Measurements from ENCODE around the gene MCM3AP.

MCM3AP gene

GRCh38 chr21:46274797-46275390, 10.5 kb downstream of the MCM3AP start:
- no peak for DNase-seq (ENCODE audit: low read depth in 1 of 2, low spot score in 1 of 2)

GRCh38 chr21:46273341-46273740, 12.1 kb downstream of the MCM3AP start:
- no peak for DNase-seq (ENCODE audit: low read depth in 1 of 2, low spot score in 1 of 2)

- DNase-seq (ENCODE audit: low read depth in 1 of 2, low spot score in 1 of 2), result no peak
These were observed 15.9 kb downstream of the MCM3AP start for GRCh38 chr21:46269466-46269865.

- DNase-seq (ENCODE audit: low read depth in 1 of 2, low spot score in 1 of 2), result no peak
These were observed 17.0 kb downstream of the MCM3AP start for GRCh38 chr21:46268371-46268770.

- no peak for DNase-seq (ENCODE audit: low read depth in 1 of 2, low spot score in 1 of 2)
These were observed 18.5 kb downstream of the MCM3AP start for GRCh38 chr21:46266946-46267345.

GRCh38 chr21:46265736-46266525, 19.5 kb downstream of the MCM3AP start:
- DNase-seq (ENCODE audit: low read depth in 1 of 2, low spot score in 1 of 2), result no peak

- DNase-seq (ENCODE audit: low read depth in 1 of 2, low spot score in 1 of 2), result no peak
These were observed 20.7 kb downstream of the MCM3AP start for GRCh38 chr21:46264690-46265144.

GRCh38 chr21:46264046-46264689, 21.2 kb downstream of the MCM3AP start:
- DNase-seq (ENCODE audit: low read depth in 1 of 2, low spot score in 1 of 2), result no peak

- DNase-seq (ENCODE audit: low read depth in 1 of 2, low spot score in 1 of 2), result no peak
These were observed 28.9 kb downstream of the MCM3AP start for GRCh38 chr21:46256501-46256994.

- DNase-seq (ENCODE audit: low read depth in 1 of 2, low spot score in 1 of 2), result no peak
These were observed 29.6 kb downstream of the MCM3AP start for GRCh38 chr21:46255758-46256337.

GRCh38 chr21:46255166-46255565, 30.2 kb downstream of the MCM3AP start:
- DNase-seq (ENCODE audit: low read depth in 1 of 2, low spot score in 1 of 2), result no peak

GRCh38 chr21:46254208-46254975, 31.0 kb downstream of the MCM3AP start:
- no peak for DNase-seq (ENCODE audit: low read depth in 1 of 2, low spot score in 1 of 2)

- DNase-seq (ENCODE audit: low read depth in 1 of 2, low spot score in 1 of 2), result peak in 1 of 2 donors; percentile 41
These were observed 31.7 kb downstream of the MCM3AP start for GRCh38 chr21:46253610-46254124.

- no peak for DNase-seq (ENCODE audit: low read depth in 1 of 2, low spot score in 1 of 2)
These were observed 32.6 kb downstream of the MCM3AP start for GRCh38 chr21:46252840-46253239.

GRCh38 chr21:46250146-46250725, 35.2 kb downstream of the MCM3AP start:
- no peak for DNase-seq (ENCODE audit: low read depth in 1 of 2, low spot score in 1 of 2)

GRCh38 chr21:46248827-46249226, 36.6 kb downstream of the MCM3AP start:
- DNase-seq (ENCODE audit: low read depth in 1 of 2, low spot score in 1 of 2), result no peak

- DNase-seq (ENCODE audit: low read depth in 1 of 2, low spot score in 1 of 2), result no peak
These were observed 37.0 kb downstream of the MCM3AP start for GRCh38 chr21:46248422-46248782.

- DNase-seq (ENCODE audit: low read depth in 1 of 2, low spot score in 1 of 2), result no peak
These were observed 37.6 kb downstream of the MCM3AP start for GRCh38 chr21:46247699-46248421.

GRCh38 chr21:46246345-46246744, 39.1 kb downstream of the MCM3AP start:
- no peak for DNase-seq (ENCODE audit: low read depth in 1 of 2, low spot score in 1 of 2)

All from activated CD4-positive, alpha-beta T cell treated with anti-CD3 and anti-CD28 coated beads, Interleukin-2, amount 50 U/mL, for 24 hours (primary cell).